Activated CD4-positive, alpha-beta T cell treated with anti-CD3 and anti-CD28 coated beads for 4 hours (primary cell): ENCODE data around the gene CARS1.
"Not testable (repeated sequence)": the region's sequence is repeated elsewhere in the genome, so short reads cannot be mapped to it uniquely, and the experiment has no call there.

Experiments
- DNase-seq, 2 donors: peaks; one replicate each; pipeline ENCODE4 v3.0.0-alpha.2; 2020

The CARS1 gene

GRCh38 chr11:3089236-3090061, 32.2 kb upstream of the CARS1 start:
- DNase-seq = no peak

- no peak for DNase-seq
Observed at GRCh38 chr11:3088806-3089205, 31.6 kb upstream of the CARS1 start.

- no peak for DNase-seq
Observed at GRCh38 chr11:3087821-3088800, 30.9 kb upstream of the CARS1 start.

- DNase-seq = no peak
Observed at GRCh38 chr11:3087373-3087772, 30.1 kb upstream of the CARS1 start.

GRCh38 chr11:3086671-3087150, 29.5 kb upstream of the CARS1 start:
- DNase-seq = no peak

- no peak for DNase-seq
Observed at GRCh38 chr11:3086114-3086513, 28.9 kb upstream of the CARS1 start.

GRCh38 chr11:3085052-3085451, 27.8 kb upstream of the CARS1 start:
- no peak for DNase-seq

- no peak for DNase-seq
Observed at GRCh38 chr11:3083321-3083720, 26.1 kb upstream of the CARS1 start.

- DNase-seq = no peak
Observed at GRCh38 chr11:3081386-3081751, 24.1 kb upstream of the CARS1 start.

GRCh38 chr11:3080733-3081385, 23.6 kb upstream of the CARS1 start:
- DNase-seq = no peak

- no peak for DNase-seq
Observed at GRCh38 chr11:3080104-3080503, 22.9 kb upstream of the CARS1 start.

GRCh38 chr11:3077846-3078440, 20.7 kb upstream of the CARS1 start:
- DNase-seq = no peak

GRCh38 chr11:3077189-3077836, 20.1 kb upstream of the CARS1 start:
- DNase-seq = no peak

- no peak for DNase-seq
Observed at GRCh38 chr11:3074912-3075589, 17.8 kb upstream of the CARS1 start.

GRCh38 chr11:3073029-3073435, 15.8 kb upstream of the CARS1 start:
- DNase-seq = no peak

GRCh38 chr11:3069425-3069824, 12.2 kb upstream of the CARS1 start:
- DNase-seq = no peak

- DNase-seq = not testable (repeated sequence)
Observed at GRCh38 chr11:3066308-3066707, 9.1 kb upstream of the CARS1 start.

- not testable (repeated sequence) for DNase-seq
Observed at GRCh38 chr11:3064709-3065108, 7.5 kb upstream of the CARS1 start.

- DNase-seq = not testable (repeated sequence)
Observed at GRCh38 chr11:3063876-3064275, 6.7 kb upstream of the CARS1 start.

- DNase-seq = not testable (repeated sequence)
Observed at GRCh38 chr11:3063432-3063831, 6.2 kb upstream of the CARS1 start.

- DNase-seq = no peak
Observed at GRCh38 chr11:3060436-3061025, 3.3 kb upstream of the CARS1 start.
